Endothelial cell of umbilical vein (primary cell): ENCODE measurements around the gene TEX38. TPM values are rescaled to one million over a fixed set of nuclear protein-coding genes. Genes with fewer than 3 reads are reported as not detected.

Source experiments
- BruUV-seq: library from RNA; stranded (reverse); fragments of 400-500 nt; replicated peaks from 2 replicates; lab custom pipeline; 2021; lab: Mats Ljungman, UMichigan
- CTCF ChIA-PET: fragments of 300-600, 350-600 bp; sonication (Branson Sonifier 250); formaldehyde crosslinking; loops from one replicate; lab custom pipeline; 2021; ENCODE audit warnings: antibody characterized with exemption, inconsistent platforms; lab: Charles Lee
- POLR2A ChIA-PET: fragments of 300-600, 350-600 bp; sonication (Branson Sonifier 250); formaldehyde crosslinking; loops from one replicate; lab custom pipeline; 2021; ENCODE audit warnings: antibody characterized with exemption, inconsistent platforms; lab: Charles Lee
- DNase-seq: peaks from one replicate; pipeline ENCODE4 v3.0.0-alpha.2; 2011; ENCODE audit warnings: low read depth, low spot score
- FAIRE-seq: peaks from 2 replicates; lab custom pipeline; 2011; peaks lifted over from hg19 to GRCh38; lab: Jason Lieb, UNC
- H2AFZ ChIP-seq: 2 replicates; pipeline ENCODE4 v1.6.0; 2012; ENCODE audit warnings: low read depth, low read length, control low read depth, inconsistent platforms
- H3K27ac ChIP-seq: 2 replicates; pipeline ENCODE4 v1.5.1; 2011; ENCODE audit warnings: low read depth, mild to moderate bottlenecking, control low read depth, low read length, moderate library complexity; ENCODE audit not compliant: insufficient read depth
- H3K27me3 ChIP-seq, 2 experiments: 2 replicates each; pipeline versions ENCODE4 v1.6.0 to v1.6.1; 2011; ENCODE audit warnings: low read length in 2 of 2, mixed read lengths in 1 of 2; ENCODE audit not compliant: control insufficient read depth in 2 of 2, insufficient read depth in 2 of 2
- H3K36me3 ChIP-seq, 2 experiments: 2 replicates in 1 of 2; 3 replicates in 1 of 2; pipeline ENCODE4 v1.5.1; 2011; ENCODE audit warnings: low read length in 2 of 2, mild to moderate bottlenecking in 1 of 2, moderate library complexity in 1 of 2; ENCODE audit not compliant: control insufficient read depth in 2 of 2, insufficient read depth in 2 of 2; ENCODE audit errors: extremely low read depth in 1 of 2
- H3K4me1 ChIP-seq: 3 replicates; pipeline ENCODE4 v1.5.1; 2011; ENCODE audit warnings: mild to moderate bottlenecking, low read length; ENCODE audit not compliant: control insufficient read depth, insufficient read depth; ENCODE audit errors: extremely low read depth
- H3K4me2 ChIP-seq: 2 replicates; pipeline ENCODE4 v1.6.1; 2011; ENCODE audit warnings: low read length, control low read depth, mixed read lengths; ENCODE audit not compliant: insufficient read depth
- H3K4me3 ChIP-seq, 3 experiments: fragments of 200-600 bp in 1 of 3; sonication (generic), shearing (Covaris generic) in 1 of 3; replicated peaks in 1 of 3; 2 replicates each; pipeline ENCODE4 v1.5.1; 2011 to 2016; ENCODE audit warnings: control low read depth in 3 of 3, low read length in 3 of 3, mild to moderate bottlenecking in 2 of 3, inconsistent platforms in 1 of 3, low read depth in 1 of 3, moderate library complexity in 1 of 3; ENCODE audit not compliant: insufficient read depth in 1 of 3
- H3K79me2 ChIP-seq: 2 replicates; pipeline ENCODE4 v1.6.0; 2012; ENCODE audit warnings: low read length, inconsistent platforms; ENCODE audit not compliant: control insufficient read depth, insufficient read depth
- H3K9ac ChIP-seq: replicated peaks from 2 replicates; pipeline ENCODE3; 2011; ENCODE audit warnings: low read length, control low read depth; ENCODE audit not compliant: insufficient read depth; ENCODE audit errors: extremely low read depth
- H3K9me1 ChIP-seq: replicated peaks from 3 replicates; pipeline ENCODE4 v1.6.0; 2011; ENCODE audit warnings: mild to moderate bottlenecking, low read length; ENCODE audit not compliant: control insufficient read depth, insufficient read depth; ENCODE audit errors: extremely low read depth
- H3K9me3 ChIP-seq: replicated peaks from 2 replicates; pipeline ENCODE4 v1.5.1; 2012; ENCODE audit warnings: low read length, inconsistent platforms; ENCODE audit not compliant: control insufficient read depth, insufficient read depth
- H4K20me1 ChIP-seq: replicated peaks from 2 replicates; pipeline ENCODE3; 2011; ENCODE audit warnings: mild to moderate bottlenecking, low read length; ENCODE audit not compliant: control insufficient read depth, insufficient read depth; ENCODE audit errors: extremely low read depth
- MYC ChIP-seq: IDR thresholded peaks from one replicate; pipeline ENCODE4 v1.6.1; 2011; ENCODE audit warnings: mild to moderate bottlenecking, low read depth, low read length
- POLR2AphosphoS5 ChIP-seq: IDR thresholded peaks from 2 replicates; pipeline ENCODE4 v1.6.1; 2012; ENCODE audit warnings: low read depth, mild to moderate bottlenecking, control low read depth, low read length, moderate library complexity; ENCODE audit not compliant: insufficient read depth
- dilution Hi-C: fragments of 300-500 bp; cut with MboI; formaldehyde crosslinking; loops from one replicate; pipeline ENCODE4 v1.15.0; 2019; ENCODE audit warnings: low sequenced_read_pairs; ENCODE audit not compliant: extremely low pct_ligation_motif_present
- intact Hi-C: fragments of 100-400 bp; cut with micrococcal nuclease; formaldehyde crosslinking; loops from one replicate; pipeline ENCODE4 v1.10.0; 2022
- polyA plus RNA-seq, 4 experiments: library from polyadenylated mRNA; depleted of rRNA in 3 of 4; stranded (reverse) in 3 of 4; unstranded in 1 of 4; fragments of >200 nt; gene quantifications; 2 replicates each; pipeline versions ENCODE4 v1.2.1 to v1.2.3, GENCODE V29; 2011 to 2012; ENCODE audit warnings: missing spikeins in 1 of 4
- total RNA-seq: library from RNA; stranded (reverse); gene quantifications from 2 replicates; pipeline ENCODE4 v1.2.3, GENCODE V29; 2021
- TF ChIP-seq, protein P1 (sequence below): IDR thresholded peaks from 2 replicates; pipeline ENCODE4 v1.6.1; 2011; ENCODE audit not compliant: insufficient read depth, insufficient read length
- TF ChIP-seq, protein P2 (sequence below), 2 donors: IDR thresholded peaks; 1 replicate in 1 of 2; 2 replicates in 1 of 2; pipeline ENCODE4 v1.5.1; 2011; ENCODE audit warnings: low read length in 2 of 2, mild to moderate bottlenecking in 2 of 2, moderate library complexity in 2 of 2, control low read depth in 1 of 2, inconsistent platforms in 1 of 2, low read depth in 1 of 2; ENCODE audit not compliant: insufficient read depth in 1 of 2; ENCODE audit errors: extremely low read depth in 1 of 2

The TEX38 gene
- total and polyA plus RNA-seq, 2 donors (not counting 3 experiments of a cell fraction or from before 2014, with no cell fraction given): not detected

DNA sequence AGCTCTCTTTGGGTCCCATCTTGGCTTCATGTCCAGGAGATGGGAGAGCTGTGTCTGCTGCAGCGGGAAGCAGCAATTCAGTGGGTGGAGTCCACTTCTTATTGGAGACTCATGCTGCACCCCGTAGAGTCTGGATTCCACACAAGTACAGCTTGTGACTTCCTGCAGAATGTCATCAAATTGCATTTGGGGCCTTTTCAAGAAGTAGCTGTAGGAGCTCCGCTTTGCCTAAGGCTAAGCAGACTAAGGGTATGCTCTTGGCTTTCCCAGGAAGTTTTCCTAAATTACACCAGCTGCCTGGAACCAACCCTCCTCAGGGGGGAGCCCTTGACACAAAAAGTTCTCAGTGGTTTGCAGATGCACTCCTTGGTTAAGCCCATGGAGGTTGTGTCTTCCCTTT, 49.3 kb upstream of the TEX38 start:
- CTCF ChIA-PET: interaction anchor here (0.7 to 5.4 kb wide), 8 partner anchors 10 to 105 kb away, joined by 3 to 79 read pairs (median 4); partner anchors contain the start of gene MKNK1

More for the DNA sequence above, 49.3 kb upstream of the TEX38 start:
- peak; percentile 31 for FAIRE-seq
- no peaks in the 10 kb centered on the region for H3K9me1 ChIP-seq
- H3K27me3 ChIP-seq: no peaks in the 10 kb centered on the region
- peaks cover under 1% of the 10 kb centered on the region for H3K4me1 ChIP-seq
- no peaks in the 10 kb centered on the region for H3K36me3 ChIP-seq
- BruUV-seq: no TSS peak
- no peaks in the 10 kb centered on the region for H4K20me1 ChIP-seq
- intact Hi-C loops: loop anchor here (1.0 kb wide), 1 partner anchor 103 kb away; no protein-coding TSS in a partner anchor
- no peak overlapping the region for H3K4me3 ChIP-seq
- H3K4me2 ChIP-seq: no peak overlapping the region
- H3K79me2 ChIP-seq: no peaks in the 10 kb centered on the region
- dilution Hi-C loops: no loop called here
- no peak overlapping the region for H2AFZ ChIP-seq
- no peak for DNase-seq
- H3K27ac ChIP-seq: no peak overlapping the region
- H3K9ac ChIP-seq: no peak overlapping the region
- POLR2A ChIA-PET: no interaction called here
- TF ChIP-seq POLR2AphosphoS5 (no peak), MYC (no peak)
- TF ChIP-seq, protein P1, sequence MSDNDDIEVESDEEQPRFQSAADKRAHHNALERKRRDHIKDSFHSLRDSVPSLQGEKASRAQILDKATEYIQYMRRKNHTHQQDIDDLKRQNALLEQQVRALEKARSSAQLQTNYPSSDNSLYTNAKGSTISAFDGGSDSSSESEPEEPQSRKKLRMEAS: no peak
- TF ChIP-seq, protein P2, sequence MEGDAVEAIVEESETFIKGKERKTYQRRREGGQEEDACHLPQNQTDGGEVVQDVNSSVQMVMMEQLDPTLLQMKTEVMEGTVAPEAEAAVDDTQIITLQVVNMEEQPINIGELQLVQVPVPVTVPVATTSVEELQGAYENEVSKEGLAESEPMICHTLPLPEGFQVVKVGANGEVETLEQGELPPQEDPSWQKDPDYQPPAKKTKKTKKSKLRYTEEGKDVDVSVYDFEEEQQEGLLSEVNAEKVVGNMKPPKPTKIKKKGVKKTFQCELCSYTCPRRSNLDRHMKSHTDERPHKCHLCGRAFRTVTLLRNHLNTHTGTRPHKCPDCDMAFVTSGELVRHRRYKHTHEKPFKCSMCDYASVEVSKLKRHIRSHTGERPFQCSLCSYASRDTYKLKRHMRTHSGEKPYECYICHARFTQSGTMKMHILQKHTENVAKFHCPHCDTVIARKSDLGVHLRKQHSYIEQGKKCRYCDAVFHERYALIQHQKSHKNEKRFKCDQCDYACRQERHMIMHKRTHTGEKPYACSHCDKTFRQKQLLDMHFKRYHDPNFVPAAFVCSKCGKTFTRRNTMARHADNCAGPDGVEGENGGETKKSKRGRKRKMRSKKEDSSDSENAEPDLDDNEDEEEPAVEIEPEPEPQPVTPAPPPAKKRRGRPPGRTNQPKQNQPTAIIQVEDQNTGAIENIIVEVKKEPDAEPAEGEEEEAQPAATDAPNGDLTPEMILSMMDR (IDR thresholded peaks at IDR 0.05; ENCODE audit: extremely low read depth in 1 of 2, insufficient read depth in 1 of 2, low read depth in 1 of 2, low read length in 2 of 2): peak; percentile 34 to 37
- no peaks in the 10 kb centered on the region for H3K9me3 ChIP-seq
